PFSK-1 (cell line): Measurements from ENCODE around the gene SLC35A2.

Experiments
- FOXP2 ChIP-seq: optimal IDR thresholded peaks from 2 replicates; pipeline ENCODE3; 2011; ENCODE audit warnings: borderline replicate concordance, control low read depth, inconsistent platforms; ENCODE audit not compliant: insufficient read depth; ENCODE audit errors: extremely low read length, extremely low read depth
- POLR2AphosphoS5 ChIP-seq: IDR thresholded peaks from 2 replicates; pipeline ENCODE4 v1.6.1; 2012; ENCODE audit warnings: low read depth, mild to moderate bottlenecking, control low read depth, low read length, moderate library complexity
- REST ChIP-seq, 2 experiments: IDR thresholded peaks; 2 replicates each; pipeline versions ENCODE4 v1.6.1 to v1.8.0; 2011 to 2012; ENCODE audit warnings: low read depth in 2 of 2, low read length in 2 of 2, control low read depth in 1 of 2, inconsistent platforms in 1 of 2, mild to moderate bottlenecking in 1 of 2, moderate library complexity in 1 of 2; ENCODE audit not compliant: insufficient read depth in 1 of 2
- SIN3A ChIP-seq: IDR thresholded peaks from 2 replicates; pipeline ENCODE4 v1.6.1; 2012; ENCODE audit warnings: mild to moderate bottlenecking, low read length, moderate library complexity, borderline replicate concordance; ENCODE audit not compliant: insufficient read depth
- TAF1 ChIP-seq: IDR thresholded peaks from 2 replicates; pipeline ENCODE4 v1.6.1; 2012; ENCODE audit warnings: low read length, control low read depth, borderline replicate concordance; ENCODE audit not compliant: insufficient read depth

The SLC35A2 gene

DNA sequence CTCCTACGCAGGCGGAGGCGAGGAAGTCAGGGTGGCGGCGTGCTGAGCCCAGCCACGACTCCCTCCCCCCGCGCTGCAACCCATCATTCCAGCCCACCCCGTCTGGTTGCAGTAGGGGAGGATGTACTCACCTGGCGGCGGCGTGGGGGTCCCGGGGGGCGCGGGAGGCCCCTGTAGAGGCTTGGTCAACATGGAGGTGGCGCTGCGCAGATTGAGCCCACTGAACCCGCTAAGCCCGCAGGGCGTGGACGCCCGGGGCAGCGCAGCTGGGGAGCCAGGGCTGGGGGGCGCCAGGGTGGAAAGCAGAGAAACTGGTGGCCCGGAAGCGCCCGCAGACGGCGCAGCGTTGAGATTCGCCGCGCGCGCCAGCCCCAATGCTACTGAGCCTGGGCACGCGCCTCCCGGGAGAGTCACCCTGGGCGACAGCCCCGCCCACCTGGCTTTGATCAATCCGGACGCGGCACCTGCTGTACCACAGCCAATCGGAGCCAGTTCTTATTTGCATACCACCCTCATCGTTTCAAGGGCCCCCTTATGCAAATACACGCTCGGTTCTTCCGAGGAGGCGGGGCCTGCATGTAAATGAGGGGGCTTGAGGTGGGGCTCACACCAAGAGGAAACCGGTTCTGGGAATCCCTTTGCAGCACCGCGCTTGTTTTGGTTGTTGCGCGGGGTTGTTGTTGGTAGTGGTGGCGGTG is 7.3 kb upstream of the SLC35A2 start, which contains the start of gene PIM2:
Gene PIM2 (minus strand): TSS at position 382 of the 698 bp plus-strand sequence. CDS start 190 bp downstream, at position 192.
- TF ChIP-seq SIN3A (no peak), POLR2AphosphoS5 (peak; percentile 86), TAF1 (peak; percentile 86; the same call in 1 of the 2 replicates), FOXP2 (no peak), REST (IDR thresholded peaks at IDR 0.05; ENCODE audit: insufficient read depth in 1 of 2, low read depth in 2 of 2, low read length in 2 of 2) (no peak)

DNA sequence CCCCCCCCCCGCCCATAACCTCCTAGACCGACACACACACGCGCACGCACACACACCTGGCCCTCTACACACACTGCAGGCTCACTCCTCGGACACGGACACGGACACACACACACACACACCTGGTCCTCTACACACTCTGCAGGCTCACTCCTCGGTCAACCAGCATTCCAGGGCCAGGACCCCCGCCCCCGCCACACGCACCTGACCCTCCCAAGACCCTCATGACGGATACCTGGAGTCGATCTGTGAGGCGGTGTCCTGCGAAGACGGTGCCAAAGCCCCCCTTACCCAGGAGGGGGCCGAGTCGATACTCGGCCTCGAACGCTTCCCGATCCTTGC is 6.8 kb upstream of the SLC35A2 start:
- TF ChIP-seq SIN3A (no peak), REST (IDR thresholded peaks at IDR 0.05; ENCODE audit: insufficient read depth in 1 of 2, low read depth in 2 of 2, low read length in 2 of 2) (no peak), POLR2AphosphoS5 (no peak), TAF1 (no peak), FOXP2 (no peak)

DNA sequence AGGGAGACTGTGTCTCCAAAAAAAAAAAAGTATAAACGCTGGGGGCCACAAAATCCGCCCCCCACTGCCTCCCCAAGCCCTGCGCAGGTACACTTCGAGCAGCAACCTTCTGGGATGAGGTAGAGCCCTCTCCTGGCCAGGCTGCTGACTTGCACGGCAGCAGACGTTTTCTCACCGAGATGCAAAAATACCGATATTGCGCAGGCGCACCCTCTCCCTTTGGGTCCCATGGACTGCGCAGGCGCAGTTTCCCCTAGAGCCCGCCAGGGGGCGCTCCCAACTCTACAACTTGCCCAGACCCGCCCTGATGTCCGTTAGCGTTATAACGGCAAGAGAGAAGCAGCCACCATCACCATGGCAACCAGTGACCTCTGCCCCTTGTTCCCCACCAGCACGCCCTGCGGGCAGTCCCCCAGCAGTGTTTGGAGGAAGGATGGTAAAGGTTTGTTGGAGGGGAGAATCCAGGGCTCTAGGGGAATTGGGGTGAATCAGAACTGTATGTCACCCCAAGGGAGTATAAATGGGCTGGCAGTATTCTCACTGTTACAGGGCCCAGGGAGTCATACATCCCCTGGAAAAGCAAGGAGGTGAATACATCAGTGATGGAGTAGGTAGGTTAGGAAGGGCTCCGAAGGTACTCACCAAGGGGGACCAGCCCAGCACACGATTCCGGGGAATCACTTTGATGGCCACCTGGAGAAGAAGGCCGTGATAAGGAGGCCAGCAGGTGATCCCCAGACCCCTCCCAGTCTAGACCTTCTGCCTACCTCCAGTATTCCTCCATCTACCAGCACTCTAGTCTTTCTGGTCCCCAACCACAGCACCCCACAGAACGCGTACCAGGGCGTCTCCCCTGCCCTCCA is 5.9 kb upstream of the SLC35A2 start:
- TF ChIP-seq REST (IDR thresholded peaks at IDR 0.05; ENCODE audit: insufficient read depth in 1 of 2, low read depth in 2 of 2, low read length in 2 of 2) = no peak
- no peak for TF ChIP-seq TAF1

DNA sequence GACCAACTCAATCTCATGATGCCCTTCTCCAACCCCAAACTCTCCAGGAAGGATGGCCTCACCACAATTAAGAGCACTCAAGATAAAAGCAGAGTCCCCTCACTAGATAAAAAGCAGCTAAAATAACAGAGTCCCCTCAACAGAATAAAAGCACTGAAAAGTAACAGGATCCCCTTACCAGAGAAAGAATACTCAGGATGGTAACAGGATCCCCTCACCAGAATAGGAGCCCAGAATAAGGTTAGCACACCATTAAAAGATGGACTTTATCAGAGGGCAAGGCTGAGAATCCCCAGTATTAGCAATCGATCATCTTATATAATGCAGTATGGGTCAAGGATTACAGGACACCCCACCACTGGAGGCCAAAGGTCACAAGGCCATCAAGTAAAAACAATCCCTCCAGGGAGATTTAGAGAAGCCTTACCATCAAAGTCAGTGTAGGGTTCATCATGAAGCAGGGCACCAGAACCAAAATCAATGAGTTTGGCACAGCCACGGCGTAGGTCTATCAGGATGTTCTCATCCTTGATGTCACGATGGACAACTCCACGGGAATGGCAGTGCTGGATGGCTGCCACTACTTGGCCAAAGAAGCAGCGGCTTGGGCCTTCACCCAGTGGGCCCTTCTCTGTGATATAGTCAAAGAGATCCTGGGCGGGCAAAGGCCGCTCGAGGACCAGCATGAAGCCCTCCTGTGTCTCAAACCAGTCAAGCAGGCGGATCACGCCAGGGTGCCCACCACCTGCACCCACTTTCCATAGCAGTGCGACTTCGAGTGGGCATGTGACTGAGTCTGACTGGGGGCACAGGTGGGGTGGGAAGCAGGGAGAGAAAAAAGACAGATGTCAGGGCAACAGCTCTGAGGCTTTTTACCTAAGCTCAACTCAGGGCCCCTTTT is 3.4 kb upstream of the SLC35A2 start:
- TF ChIP-seq TAF1 (no peak), POLR2AphosphoS5 (no peak), SIN3A (no peak), FOXP2 (no peak), REST (IDR thresholded peaks at IDR 0.05; ENCODE audit: insufficient read depth in 1 of 2, low read depth in 2 of 2, low read length in 2 of 2) (no peak)
